ENCODE data around the gene PSEN1.

The PSEN1 gene

GRCh38 chr14:73217411-73217810, 81.1 kb downstream of the PSEN1 start:
- no peak for DNase-seq

GRCh38 chr14:73220061-73220460, 83.8 kb downstream of the PSEN1 start:
- DNase-seq = no peak

- DNase-seq = no peak
Observed at GRCh38 chr14:73220634-73221033, 84.3 kb downstream of the PSEN1 start.

GRCh38 chr14:73221945-73222344, 85.6 kb downstream of the PSEN1 start:
- DNase-seq = no peak

GRCh38 chr14:73223049-73223448, 86.7 kb downstream of the PSEN1 start:
- peak in 12 of 51 donors; percentile 10 to 49 (median 24) for DNase-seq

GRCh38 chr14:73225496-73225895, 89.2 kb downstream of the PSEN1 start:
- DNase-seq = no peak

GRCh38 chr14:73227812-73228781, 91.8 kb downstream of the PSEN1 start:
- peak in 3 of 51 donors; percentile 18 to 75 (median 29) for DNase-seq

GRCh38 chr14:73230051-73230450, 93.7 kb downstream of the PSEN1 start:
- no peak for DNase-seq

GRCh38 chr14:73231981-73232851, 95.9 kb downstream of the PSEN1 start:
- no peak for DNase-seq

- no peak for DNase-seq
Observed at GRCh38 chr14:73232984-73233383, 96.7 kb downstream of the PSEN1 start.

- no peak for DNase-seq
Observed at GRCh38 chr14:73233564-73233963, 97.3 kb downstream of the PSEN1 start.

- no peak for DNase-seq
Observed at GRCh38 chr14:73234029-73234428, 97.7 kb downstream of the PSEN1 start.

- no peak for DNase-seq
Observed at GRCh38 chr14:73234586-73235394, 98.5 kb downstream of the PSEN1 start.

- DNase-seq = no peak
Observed at GRCh38 chr14:73235531-73236155, 99.3 kb downstream of the PSEN1 start.

- DNase-seq = no peak
Observed at GRCh38 chr14:73236157-73236556, 99.8 kb downstream of the PSEN1 start.

GRCh38 chr14:73236752-73237218, 100.5 kb downstream of the PSEN1 start:
- no peak for DNase-seq

GRCh38 chr14:73237219-73237785, 101.0 kb downstream of the PSEN1 start, which contains the start of gene PAPLN:
TSS of gene PAPLN (plus strand) at chr14:73237506. CDS start at chr14:73239779, 2,273 bp downstream.
- peak in 3 of 51 donors; percentile 22 to 51 (median 32) for DNase-seq

GRCh38 chr14:73237786-73238423, 101.6 kb downstream of the PSEN1 start:
- no peak for DNase-seq

- no peak for DNase-seq
Observed at GRCh38 chr14:73238424-73238852, 102.1 kb downstream of the PSEN1 start.

- DNase-seq = no peak
Observed at GRCh38 chr14:73238941-73239340, 102.6 kb downstream of the PSEN1 start.

All from hypothalamus (tissue), 51 donors.